GM19438 (cell line): ENCODE measurements around the gene RAB6D.
"Not testable (repeated sequence)": the region's sequence is repeated elsewhere in the genome, so short reads cannot be mapped to it uniquely, and the experiment has no call there.

Source experiments
- ATAC-seq: cut with Tn5 transposase; IDR thresholded peaks from one replicate; pipeline ENCODE4 v1.9.1; 2021; ENCODE audit warnings: low read depth; ENCODE audit not compliant: unreplicated experiment

The RAB6D gene

DNA sequence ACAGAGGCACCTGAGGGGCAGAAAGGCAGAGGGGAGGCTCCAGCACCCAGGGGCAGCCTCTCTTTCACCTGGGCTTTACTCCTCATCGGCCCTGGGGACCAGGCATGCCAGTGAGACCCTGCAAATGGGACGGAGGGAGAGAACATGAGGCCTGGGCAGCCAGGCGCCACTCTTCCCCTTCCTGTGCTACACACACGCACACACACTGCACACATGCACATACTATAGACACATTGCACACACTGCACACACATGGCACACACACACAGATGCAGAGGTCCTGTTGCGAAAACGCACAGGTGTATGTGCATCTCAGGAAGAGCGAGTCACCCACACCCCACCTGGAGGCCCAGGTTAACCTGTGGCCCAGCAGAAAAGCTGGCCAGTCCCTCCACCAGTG lies 3.4 kb upstream of the RAB6D start:
- ATAC-seq: no peak

GRCh38 chr2:131366643-131367042 lies 2.7 kb upstream of the RAB6D start:
- no peak for ATAC-seq

DNA sequence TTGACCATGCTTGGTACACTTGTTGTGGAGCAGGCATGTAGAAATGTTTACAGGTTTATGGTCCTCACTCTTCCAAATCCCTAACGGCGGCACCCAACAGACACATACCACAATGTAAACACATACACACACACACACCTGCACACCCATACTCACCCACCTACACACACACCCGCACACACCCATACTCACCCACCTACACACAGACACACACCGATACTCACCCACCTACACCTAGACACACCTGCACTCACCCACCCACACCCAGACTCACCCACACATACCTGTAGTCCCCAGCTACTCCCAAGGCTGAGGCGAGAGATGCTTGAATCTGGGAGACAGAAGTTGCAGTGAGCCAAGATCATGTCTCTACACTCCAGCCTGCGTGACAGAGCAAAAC lies 1.5 kb upstream of the RAB6D start:
- no peak for ATAC-seq

DNA sequence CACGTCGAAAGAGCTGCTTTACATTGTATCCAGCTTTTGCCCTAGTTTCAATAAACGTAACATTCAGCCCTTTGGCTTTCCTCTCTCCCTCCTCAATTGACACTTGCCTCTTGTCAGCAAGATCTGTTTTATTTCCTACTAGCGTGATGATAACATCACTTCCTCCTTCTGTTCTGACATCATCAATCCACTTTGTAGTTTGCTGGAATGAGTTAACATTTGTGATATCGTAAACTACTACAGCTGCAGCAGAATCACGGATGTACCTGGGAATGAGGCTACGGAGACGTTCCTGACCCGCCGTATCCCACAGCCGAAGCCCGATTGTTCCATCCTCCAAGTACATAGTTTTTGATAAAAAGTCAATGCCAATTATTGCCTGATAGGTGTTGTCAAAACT lies 755 bp downstream of the RAB6D start:
- ATAC-seq: not testable (repeated sequence)

- not testable (repeated sequence) for ATAC-seq
Measured at GRCh38 chr2:131361773-131362172, 2.2 kb downstream of the RAB6D start.

DNA sequence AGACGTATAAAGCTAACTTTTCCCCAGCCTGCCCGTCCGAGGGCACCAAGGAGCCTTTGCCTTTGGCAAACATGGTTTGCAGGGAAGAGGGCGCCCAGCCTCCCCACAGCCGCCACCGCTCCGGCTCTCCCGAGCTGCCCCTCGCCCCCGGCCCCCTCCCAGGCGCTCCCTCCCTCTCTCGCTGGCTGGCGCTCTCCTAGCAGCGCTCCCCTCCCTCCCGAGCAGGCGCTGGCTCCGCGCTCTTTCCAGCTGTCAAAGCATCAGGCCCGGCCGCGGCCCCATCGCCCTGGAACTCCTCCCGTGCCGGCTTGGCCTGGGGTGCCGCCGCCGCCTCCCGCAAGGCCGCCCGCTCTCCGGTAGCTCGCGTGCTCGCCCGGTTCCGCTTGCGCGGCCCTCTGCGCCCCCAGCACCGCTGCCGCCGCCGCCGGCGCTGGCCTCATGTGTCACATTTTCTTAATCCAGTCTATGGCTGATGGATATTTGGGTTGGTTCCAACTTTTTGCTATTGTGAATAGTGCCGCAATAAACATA lies 10.7 kb downstream of the RAB6D start:
- ATAC-seq: not testable (repeated sequence)

- no peak for ATAC-seq
Measured at GRCh38 chr2:131349021-131349420, 14.9 kb downstream of the RAB6D start.

DNA sequence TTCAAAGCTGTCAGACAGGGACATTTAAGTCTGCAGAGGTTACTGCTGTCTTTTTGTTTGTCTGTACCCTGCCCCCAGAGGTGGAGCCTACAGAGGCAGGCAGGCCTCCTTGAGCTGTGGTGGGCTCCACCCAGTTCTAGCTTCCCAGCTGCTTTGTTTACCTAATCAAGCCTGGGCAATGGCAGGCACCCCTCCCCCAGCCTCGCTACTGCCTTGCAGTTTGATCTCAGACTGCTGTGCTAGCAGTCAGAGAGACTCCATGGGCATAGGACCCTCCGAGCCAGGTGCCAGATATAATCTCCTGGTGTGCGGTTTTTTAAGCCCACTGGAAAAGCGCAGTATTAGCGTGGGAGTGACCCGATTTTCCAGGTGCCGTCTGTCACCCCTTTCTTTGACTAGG lies 16.9 kb downstream of the RAB6D start:
- ATAC-seq: not testable (repeated sequence)

DNA sequence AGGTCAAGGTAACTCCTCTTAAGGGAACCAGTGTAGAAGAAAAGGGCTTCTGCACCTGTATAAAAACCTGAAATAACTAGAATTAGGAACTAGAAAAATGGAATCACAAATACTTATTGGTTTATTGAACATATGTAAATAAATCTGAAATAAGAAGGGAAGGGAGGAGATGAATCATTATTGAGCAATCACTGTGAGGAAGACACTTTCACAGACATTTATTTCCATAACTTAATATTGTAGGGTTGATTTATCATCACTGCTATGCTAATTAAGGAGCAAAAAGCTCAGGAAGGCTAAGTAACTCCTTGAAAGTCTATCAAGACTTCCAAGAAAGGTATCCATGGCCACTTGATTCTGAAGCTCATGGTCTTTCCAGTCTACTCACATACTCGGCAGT lies 24.7 kb downstream of the RAB6D start:
- ATAC-seq: not testable (repeated sequence)

GRCh38 chr2:131335319-131335718 lies 28.6 kb downstream of the RAB6D start:
- ATAC-seq: not testable (repeated sequence)

DNA sequence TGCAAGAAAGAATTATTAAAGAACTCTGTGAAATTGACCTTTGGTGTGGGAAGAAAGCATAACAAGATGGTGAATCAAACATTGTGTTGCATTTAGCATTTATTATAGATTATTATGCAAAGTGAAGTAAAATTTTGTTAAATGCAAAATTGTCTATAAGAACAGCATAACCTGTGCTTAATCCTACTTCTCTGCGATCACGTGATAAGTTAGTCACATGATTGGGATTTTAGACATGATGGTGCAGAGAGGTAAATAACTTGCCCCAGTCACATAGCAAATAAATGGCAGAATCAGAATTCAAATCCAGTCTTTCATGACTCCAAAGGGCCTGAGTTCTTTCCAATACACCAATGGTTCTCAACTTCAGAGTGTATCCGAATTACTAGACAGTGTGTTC lies 31.3 kb downstream of the RAB6D start:
- ATAC-seq: not testable (repeated sequence)

- ATAC-seq: not testable (repeated sequence)
Measured at GRCh38 chr2:131331000-131331399, 33.0 kb downstream of the RAB6D start.

- ATAC-seq: no peak
Measured at GRCh38 chr2:131322209-131322608, 41.8 kb downstream of the RAB6D start.

DNA sequence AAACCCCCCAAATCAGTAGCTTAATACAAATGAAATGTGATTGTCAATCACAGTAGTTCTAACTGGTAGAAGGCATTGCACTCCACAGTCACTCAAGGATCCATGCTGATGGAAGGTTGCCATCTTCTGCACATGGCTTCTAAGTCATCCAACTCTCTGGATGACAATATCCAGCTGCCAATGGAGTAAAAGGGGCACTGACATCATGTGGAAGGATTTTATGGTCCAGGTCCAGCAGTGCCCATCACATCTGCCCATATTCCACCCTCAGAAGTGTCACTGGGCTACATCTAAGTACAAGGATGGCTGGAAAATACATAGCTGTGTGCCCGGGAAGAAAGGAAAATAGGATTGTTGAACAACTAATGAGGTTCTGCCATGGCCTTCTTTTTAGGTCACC lies 42.6 kb downstream of the RAB6D start:
- ATAC-seq: not testable (repeated sequence)

GRCh38 chr2:131311001-131311400 lies 53.0 kb downstream of the RAB6D start:
- not testable (repeated sequence) for ATAC-seq
